SK-N-SH treated with all-trans-retinoic acid at 6 μM for 48 hours (cell line): Measurements from ENCODE around the gene ZBBX.

Experiments
- ATAC-seq: fragments of 200-7000 bp; cut with Tn5 transposase; 3 replicates; pipeline ENCODE4 v1.9.1; 2020; ENCODE audit warnings: mild to moderate bottlenecking, moderate library complexity
- ARNTL ChIP-seq: fragments of 450-650 bp; formaldehyde crosslinking; IDR thresholded peaks from 2 replicates; pipeline ENCODE4 v1.5.0; 2020; ENCODE audit warnings: low read depth, mild to moderate bottlenecking, moderate library complexity, borderline replicate concordance
- BACH2 ChIP-seq: fragments of 250-450 bp; sonication (Bioruptor Pico); IDR thresholded peaks from 2 replicates; pipeline ENCODE4 v1.9.0; 2021; ENCODE audit warnings: mild to moderate bottlenecking, borderline replicate concordance
- CSDC2 ChIP-seq: fragments of 250-450 bp; sonication (Bioruptor Pico); IDR thresholded peaks from 2 replicates; pipeline ENCODE4 v1.5.0; 2020; ENCODE audit warnings: mild to moderate bottlenecking, moderate library complexity
- ESRRG ChIP-seq: fragments of 250-450 bp; sonication (Bioruptor Pico); IDR thresholded peaks from 2 replicates; pipeline ENCODE4 v1.6.1; 2021; ENCODE audit warnings: mild to moderate bottlenecking
- ISL1 ChIP-seq: fragments of 250-450 bp; sonication (Bioruptor Pico); IDR thresholded peaks from 2 replicates; pipeline ENCODE4 v2.1.2; 2022; ENCODE audit warnings: mild to moderate bottlenecking, moderate library complexity
- OSR1 ChIP-seq: fragments of 250-450 bp; sonication (Bioruptor Pico); IDR thresholded peaks from 2 replicates; pipeline ENCODE4 v1.8.0; 2022; ENCODE audit warnings: moderate library complexity, mild to moderate bottlenecking, inconsistent platforms
- PPARA ChIP-seq: fragments of 250-450 bp; sonication (Bioruptor Pico); IDR thresholded peaks from 2 replicates; pipeline ENCODE4 v1.5.0; 2020; ENCODE audit warnings: mild to moderate bottlenecking, borderline replicate concordance
- RARB ChIP-seq: fragments of 250-450 bp; sonication (Bioruptor Pico); IDR thresholded peaks from 2 replicates; pipeline ENCODE4 v1.8.0; 2021; ENCODE audit warnings: mild to moderate bottlenecking, moderate library complexity
- SNAI2 ChIP-seq: fragments of 250-450 bp; sonication (Bioruptor Pico); IDR thresholded peaks from 2 replicates; pipeline ENCODE4 v1.5.0; 2020; ENCODE audit warnings: mild to moderate bottlenecking, moderate library complexity
- TCF4 ChIP-seq: fragments of 250-450 bp; sonication (Bioruptor Pico); IDR thresholded peaks from 2 replicates; pipeline ENCODE4 v1.8.0; 2021; ENCODE audit warnings: mild to moderate bottlenecking, moderate library complexity, borderline replicate concordance
- TOX ChIP-seq: fragments of 250-450 bp; sonication (Bioruptor Pico); IDR thresholded peaks from 2 replicates; pipeline ENCODE4 v1.8.0; 2021; ENCODE audit warnings: mild to moderate bottlenecking, moderate library complexity, borderline replicate concordance
- ZC3H10 ChIP-seq: fragments of 250-450 bp; sonication (Bioruptor Pico); IDR thresholded peaks from 2 replicates; pipeline ENCODE4 v1.5.1; 2021; ENCODE audit warnings: mild to moderate bottlenecking, moderate library complexity
- ZFP3 ChIP-seq: fragments of 250-450 bp; sonication (Bioruptor Pico); IDR thresholded peaks from 2 replicates; pipeline ENCODE4 v1.5.0; 2020; ENCODE audit warnings: mild to moderate bottlenecking, moderate library complexity
- ZFP30 ChIP-seq: fragments of 450-650 bp; formaldehyde crosslinking; IDR thresholded peaks from 2 replicates; pipeline ENCODE4 v1.5.0; 2022; ENCODE audit warnings: mild to moderate bottlenecking, moderate library complexity
- ZNF565 ChIP-seq: fragments of 450-650 bp; formaldehyde crosslinking; conservative IDR thresholded peaks from 2 replicates; pipeline ENCODE4 v1.5.0; 2020; ENCODE audit warnings: low read depth, mild to moderate bottlenecking, moderate library complexity
- ZNF70 ChIP-seq: fragments of 450-650 bp; formaldehyde crosslinking; IDR thresholded peaks from 2 replicates; pipeline ENCODE4 v1.5.0; 2020; ENCODE audit warnings: mild to moderate bottlenecking, moderate library complexity
- ZNF8 ChIP-seq: fragments of 450-650 bp; formaldehyde crosslinking; IDR thresholded peaks from 2 replicates; pipeline ENCODE4 v1.5.0; 2020; ENCODE audit warnings: mild to moderate bottlenecking, moderate library complexity
- TF ChIP-seq, protein P1 (sequence below): fragments of 250-450 bp; sonication (Bioruptor Pico); IDR thresholded peaks from 2 replicates; pipeline ENCODE4 v1.8.0; 2020; ENCODE audit warnings: mild to moderate bottlenecking, moderate library complexity, borderline replicate concordance
- TF ChIP-seq, protein P2 (sequence below): fragments of 250-450 bp; sonication (Bioruptor Pico); IDR thresholded peaks from 2 replicates; pipeline ENCODE4 v1.5.1; 2020; ENCODE audit warnings: low read depth, mild to moderate bottlenecking, moderate library complexity
- TF ChIP-seq, protein P3 (sequence below): fragments of 250-450 bp; sonication (Bioruptor Pico); IDR thresholded peaks from 2 replicates; pipeline ENCODE4 v1.5.1; 2021; ENCODE audit warnings: mild to moderate bottlenecking, moderate library complexity
- TF ChIP-seq, protein P4 (sequence below): fragments of 250-450 bp; sonication (Bioruptor Pico); IDR thresholded peaks from 2 replicates; pipeline ENCODE4 v1.8.0; 2021; ENCODE audit warnings: low read depth, mild to moderate bottlenecking, moderate library complexity, borderline replicate concordance

The ZBBX gene

DNA sequence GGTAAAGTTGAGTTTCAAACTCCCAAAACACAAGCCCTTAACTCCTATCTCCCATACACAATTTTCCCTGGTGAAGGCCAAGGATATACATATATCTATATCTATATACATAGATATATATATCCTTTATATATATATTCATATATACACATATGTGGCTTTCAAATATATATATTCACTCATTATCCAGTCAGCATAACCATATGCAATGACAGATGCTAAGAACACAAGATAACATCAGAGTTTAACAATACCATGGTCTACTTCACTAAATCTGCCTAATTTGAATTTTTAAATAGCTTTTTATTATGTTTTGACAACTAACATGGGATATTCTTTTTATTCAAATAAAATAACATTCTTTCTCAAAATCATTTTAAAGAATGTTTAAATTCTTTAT lies 24.7 kb downstream of the ZBBX start:
- no peak for TF ChIP-seq ISL1 (CRISPR knock-in tag)
- no peak for TF ChIP-seq CSDC2
- ATAC-seq: no peak

DNA sequence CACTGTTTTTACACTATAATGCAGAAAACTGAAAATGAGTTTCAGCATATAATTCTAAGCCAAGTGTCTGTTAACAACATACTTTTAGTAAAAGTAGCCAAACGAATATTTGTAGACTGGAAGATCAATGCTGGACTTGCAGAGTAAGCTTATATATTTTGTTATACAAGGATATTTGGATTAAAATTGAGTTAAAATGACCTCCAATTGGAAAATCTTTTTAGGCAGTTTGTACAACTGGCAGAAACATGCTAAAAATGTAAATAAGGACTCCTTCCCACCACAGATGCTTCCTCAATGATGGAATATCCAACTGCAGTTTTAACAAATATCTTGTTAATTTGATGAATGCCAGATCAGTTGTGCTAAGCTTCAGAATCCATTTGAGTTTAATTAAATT lies 25.3 kb downstream of the ZBBX start:
- no peak for ATAC-seq
- TF ChIP-seq, protein P1, sequence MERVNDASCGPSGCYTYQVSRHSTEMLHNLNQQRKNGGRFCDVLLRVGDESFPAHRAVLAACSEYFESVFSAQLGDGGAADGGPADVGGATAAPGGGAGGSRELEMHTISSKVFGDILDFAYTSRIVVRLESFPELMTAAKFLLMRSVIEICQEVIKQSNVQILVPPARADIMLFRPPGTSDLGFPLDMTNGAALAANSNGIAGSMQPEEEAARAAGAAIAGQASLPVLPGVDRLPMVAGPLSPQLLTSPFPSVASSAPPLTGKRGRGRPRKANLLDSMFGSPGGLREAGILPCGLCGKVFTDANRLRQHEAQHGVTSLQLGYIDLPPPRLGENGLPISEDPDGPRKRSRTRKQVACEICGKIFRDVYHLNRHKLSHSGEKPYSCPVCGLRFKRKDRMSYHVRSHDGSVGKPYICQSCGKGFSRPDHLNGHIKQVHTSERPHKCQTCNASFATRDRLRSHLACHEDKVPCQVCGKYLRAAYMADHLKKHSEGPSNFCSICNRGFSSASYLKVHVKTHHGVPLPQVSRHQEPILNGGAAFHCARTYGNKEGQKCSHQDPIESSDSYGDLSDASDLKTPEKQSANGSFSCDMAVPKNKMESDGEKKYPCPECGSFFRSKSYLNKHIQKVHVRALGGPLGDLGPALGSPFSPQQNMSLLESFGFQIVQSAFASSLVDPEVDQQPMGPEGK: no peak
- TF ChIP-seq TCF4 (CRISPR knock-in tag) (no peak), ZC3H10 (CRISPR knock-in tag) (no peak), ZFP30 (CRISPR knock-in tag) (no peak), BACH2 (CRISPR knock-in tag) (no peak), ISL1 (CRISPR knock-in tag) (no peak), ARNTL (CRISPR knock-in tag) (no peak), OSR1 (CRISPR knock-in tag) (no peak), CSDC2 (no peak), ESRRG (CRISPR knock-in tag) (no peak), ZFP3 (CRISPR knock-in tag) (no peak), ZNF70 (CRISPR knock-in tag) (no peak), RARB (CRISPR knock-in tag) (no peak), PPARA (CRISPR knock-in tag) (no peak), ZNF8 (no peak), ZNF565 (CRISPR knock-in tag) (no peak)
- TF ChIP-seq, protein P2, sequence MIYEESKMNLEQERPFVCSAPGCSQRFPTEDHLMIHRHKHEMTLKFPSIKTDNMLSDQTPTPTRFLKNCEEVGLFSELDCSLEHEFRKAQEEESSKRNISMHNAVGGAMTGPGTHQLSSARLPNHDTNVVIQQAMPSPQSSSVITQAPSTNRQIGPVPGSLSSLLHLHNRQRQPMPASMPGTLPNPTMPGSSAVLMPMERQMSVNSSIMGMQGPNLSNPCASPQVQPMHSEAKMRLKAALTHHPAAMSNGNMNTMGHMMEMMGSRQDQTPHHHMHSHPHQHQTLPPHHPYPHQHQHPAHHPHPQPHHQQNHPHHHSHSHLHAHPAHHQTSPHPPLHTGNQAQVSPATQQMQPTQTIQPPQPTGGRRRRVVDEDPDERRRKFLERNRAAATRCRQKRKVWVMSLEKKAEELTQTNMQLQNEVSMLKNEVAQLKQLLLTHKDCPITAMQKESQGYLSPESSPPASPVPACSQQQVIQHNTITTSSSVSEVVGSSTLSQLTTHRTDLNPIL (CRISPR knock-in tag): no peak
- TF ChIP-seq, protein P3, sequence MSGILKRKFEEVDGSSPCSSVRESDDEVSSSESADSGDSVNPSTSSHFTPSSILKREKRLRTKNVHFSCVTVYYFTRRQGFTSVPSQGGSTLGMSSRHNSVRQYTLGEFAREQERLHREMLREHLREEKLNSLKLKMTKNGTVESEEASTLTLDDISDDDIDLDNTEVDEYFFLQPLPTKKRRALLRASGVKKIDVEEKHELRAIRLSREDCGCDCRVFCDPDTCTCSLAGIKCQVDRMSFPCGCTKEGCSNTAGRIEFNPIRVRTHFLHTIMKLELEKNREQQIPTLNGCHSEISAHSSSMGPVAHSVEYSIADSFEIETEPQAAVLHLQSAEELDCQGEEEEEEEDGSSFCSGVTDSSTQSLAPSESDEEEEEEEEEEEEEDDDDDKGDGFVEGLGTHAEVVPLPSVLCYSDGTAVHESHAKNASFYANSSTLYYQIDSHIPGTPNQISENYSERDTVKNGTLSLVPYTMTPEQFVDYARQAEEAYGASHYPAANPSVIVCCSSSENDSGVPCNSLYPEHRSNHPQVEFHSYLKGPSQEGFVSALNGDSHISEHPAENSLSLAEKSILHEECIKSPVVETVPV (CRISPR knock-in tag): no peak
- TF ChIP-seq, protein P4, sequence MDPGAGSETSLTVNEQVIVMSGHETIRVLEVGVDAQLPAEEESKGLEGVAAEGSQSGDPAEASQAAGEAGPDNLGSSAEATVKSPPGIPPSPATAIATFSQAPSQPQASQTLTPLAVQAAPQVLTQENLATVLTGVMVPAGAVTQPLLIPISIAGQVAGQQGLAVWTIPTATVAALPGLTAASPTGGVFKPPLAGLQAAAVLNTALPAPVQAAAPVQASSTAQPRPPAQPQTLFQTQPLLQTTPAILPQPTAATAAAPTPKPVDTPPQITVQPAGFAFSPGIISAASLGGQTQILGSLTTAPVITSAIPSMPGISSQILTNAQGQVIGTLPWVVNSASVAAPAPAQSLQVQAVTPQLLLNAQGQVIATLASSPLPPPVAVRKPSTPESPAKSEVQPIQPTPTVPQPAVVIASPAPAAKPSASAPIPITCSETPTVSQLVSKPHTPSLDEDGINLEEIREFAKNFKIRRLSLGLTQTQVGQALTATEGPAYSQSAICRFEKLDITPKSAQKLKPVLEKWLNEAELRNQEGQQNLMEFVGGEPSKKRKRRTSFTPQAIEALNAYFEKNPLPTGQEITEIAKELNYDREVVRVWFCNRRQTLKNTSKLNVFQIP: no peak
- TF ChIP-seq, all 23 proteins: peak for 0

DNA sequence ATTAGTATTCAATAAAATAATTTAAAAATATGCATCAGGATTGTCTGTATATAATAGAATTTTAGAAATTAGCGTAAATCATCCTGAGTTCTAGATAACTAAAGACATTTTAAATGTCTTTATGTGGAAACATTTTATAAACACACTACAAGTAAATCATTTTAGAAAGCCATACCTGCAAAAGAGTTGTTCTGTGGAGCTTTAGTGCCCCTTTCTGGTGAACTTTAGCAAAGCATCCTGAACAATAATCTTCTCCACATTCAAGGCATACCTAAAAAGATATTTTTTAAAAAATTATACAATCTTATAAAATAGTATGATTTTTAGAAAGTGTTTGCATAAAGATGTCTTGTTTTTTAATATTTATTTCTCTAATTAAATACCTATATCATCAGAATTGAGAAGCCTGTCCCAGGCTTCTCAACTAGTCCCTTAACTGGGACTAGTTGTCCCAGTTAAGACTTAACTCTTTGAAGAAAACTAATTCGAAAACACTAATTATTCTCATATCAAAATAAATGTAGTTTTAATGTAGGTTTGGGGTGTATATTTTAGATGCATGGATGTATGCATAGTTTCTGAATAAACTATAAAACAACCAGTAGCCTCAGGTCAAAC lies 29.7 kb downstream of the ZBBX start:
- ATAC-seq: peak; percentile 69; the same call in 2 of the 3 replicates
- TF ChIP-seq ESRRG (CRISPR knock-in tag): no peak
- TF ChIP-seq BACH2 (CRISPR knock-in tag): no peak
- no peak for TF ChIP-seq TOX
- TF ChIP-seq, protein P4: no peak
- no peak for TF ChIP-seq ZFP30 (CRISPR knock-in tag)
- no peak for TF ChIP-seq ZFP3 (CRISPR knock-in tag)
- TF ChIP-seq OSR1 (CRISPR knock-in tag): no peak
- no peak for TF ChIP-seq ISL1 (CRISPR knock-in tag)
- TF ChIP-seq, protein P2 (CRISPR knock-in tag): no peak
- TF ChIP-seq SNAI2: no peak
- TF ChIP-seq, protein P1: no peak
- TF ChIP-seq CSDC2: no peak
- TF ChIP-seq ZNF565 (CRISPR knock-in tag): no peak
